Coronary artery (tissue), 2 donors: ENCODE results near the gene APBB2.
A peak's percentile ranks its signal among the peaks of the same experiment; 100 is the strongest.

ENCODE experiments used
- DNase-seq: peaks from one replicate; pipeline ENCODE4 v3.0.0-alpha.2; 2017; ENCODE audit warnings: low spot score
- H3K27ac ChIP-seq, 2 donors: fragments of 200-600 bp; sonication (generic); one replicate each; pipeline ENCODE4 v1.5.1; 2016 to 2019
- H3K4me3 ChIP-seq: fragments of 200-600 bp; sonication (generic); 2 replicates; pipeline ENCODE4 v1.5.1; 2016; ENCODE audit warnings: mild to moderate bottlenecking, moderate library complexity
- CTCF ChIP-seq: fragments of 200-600 bp; sonication (generic); IDR thresholded peaks from one replicate; pipeline ENCODE4 v1.5.1; 2019; ENCODE audit warnings: antibody characterized with exemption

The APBB2 gene

DNA sequence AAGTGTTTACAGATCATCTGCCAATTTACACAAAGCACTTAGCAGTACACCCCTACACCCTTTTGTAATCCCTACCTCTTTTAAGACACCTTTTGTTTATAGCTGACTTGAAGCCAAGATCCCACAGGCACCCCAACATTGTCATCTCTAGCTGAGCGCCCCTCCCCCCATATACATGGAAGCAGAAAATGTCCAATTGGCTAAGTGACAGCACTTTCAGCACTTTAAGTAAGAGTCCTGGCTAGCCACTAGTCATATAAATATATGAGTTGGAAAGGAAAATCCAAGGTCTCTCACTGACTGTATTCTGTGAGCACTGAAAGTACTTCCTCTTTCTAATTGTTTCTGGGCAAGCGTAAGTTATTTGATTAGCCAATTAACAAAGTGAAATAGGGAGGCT, 356.4 kb downstream of the APBB2 start:
- H3K27ac ChIP-seq = no peak overlapping the region
- TF ChIP-seq CTCF = no peak
- no peak overlapping the region for H3K4me3 ChIP-seq
- DNase-seq = no peak

DNA sequence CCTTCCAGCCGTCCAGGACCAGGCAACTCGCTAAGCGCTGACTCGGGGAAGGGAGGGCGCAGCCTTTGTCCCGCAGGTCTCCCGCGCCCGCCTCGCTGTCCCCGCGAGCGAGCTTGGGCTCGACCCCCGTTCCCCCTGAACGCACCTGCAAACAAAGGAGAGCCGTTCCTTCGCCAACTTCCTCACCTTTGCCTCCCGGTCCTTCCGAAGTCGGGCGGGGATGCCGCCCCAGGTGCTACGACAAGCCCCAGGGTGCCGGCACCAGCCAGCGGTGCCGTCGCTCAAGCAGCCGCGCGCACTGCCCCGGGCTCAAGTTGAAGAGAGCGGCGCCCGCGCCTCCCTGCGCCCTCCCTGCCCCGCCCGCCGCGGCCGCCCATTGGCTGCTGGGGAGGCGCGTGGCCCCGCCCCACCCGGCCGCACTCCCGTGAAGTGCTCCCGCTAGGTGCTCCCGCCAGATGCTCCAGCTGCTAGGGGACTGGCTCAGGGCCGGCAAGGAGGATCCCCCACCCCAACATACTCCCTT, 357.4 kb downstream of the APBB2 start:
- H3K27ac ChIP-seq = no peak overlapping the region
- peak overlapping the region; percentile 67 for H3K4me3 ChIP-seq
- DNase-seq = no peak
- no peak for TF ChIP-seq CTCF

DNA sequence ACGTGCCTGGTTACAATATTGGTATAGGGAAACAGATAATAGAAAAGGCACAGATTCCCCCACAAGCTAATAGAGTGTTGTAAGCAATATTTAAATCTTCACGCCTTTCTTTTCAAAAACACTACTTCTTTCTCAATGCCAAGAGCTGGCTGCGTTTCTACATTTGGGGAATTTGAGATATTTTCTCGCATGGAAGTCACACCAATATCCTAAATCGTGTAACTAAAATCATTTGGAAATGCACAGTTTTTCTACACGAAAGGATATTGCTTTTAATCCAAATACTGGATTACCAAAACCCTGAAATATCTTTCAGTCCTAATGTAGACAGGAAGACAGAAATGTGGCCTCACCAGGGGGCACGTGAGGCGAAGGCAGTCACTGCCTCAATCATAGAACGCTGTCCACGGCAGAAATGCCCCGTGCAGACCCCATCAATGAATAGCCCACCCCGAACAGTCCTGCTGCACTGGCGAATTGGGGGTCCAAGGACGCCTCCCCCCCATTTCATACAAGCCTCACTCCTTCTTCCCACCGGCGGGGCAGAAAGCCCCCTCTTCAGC, 358.0 kb downstream of the APBB2 start:
- Histone ChIP-seq H3K27ac (no peak overlapping the region), H3K4me3 (peak overlapping the region; percentile 67)
- no peak for TF ChIP-seq CTCF
- DNase-seq = no peak

DNA sequence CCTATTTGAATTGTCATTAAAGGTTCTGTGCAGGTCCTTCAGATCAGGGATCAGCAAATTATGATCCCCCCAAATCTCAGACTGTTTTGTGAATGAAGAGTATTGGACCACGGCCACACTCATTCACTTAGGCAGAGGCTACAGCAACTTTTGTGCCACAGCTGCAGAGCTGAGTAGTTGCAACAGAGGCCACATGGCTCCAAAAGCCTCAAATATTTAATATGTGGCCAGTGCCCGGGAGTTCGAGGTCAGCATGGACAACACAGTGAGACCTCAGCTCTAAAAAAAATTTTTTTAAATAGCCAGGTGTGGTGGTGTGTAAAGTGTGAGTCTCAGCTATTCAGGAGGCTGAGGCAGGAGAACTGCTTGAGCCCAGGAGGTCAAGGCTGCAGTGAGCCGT, 363.8 kb downstream of the APBB2 start:
- no peak overlapping the region for H3K4me3 ChIP-seq
- no peak for DNase-seq
- no peak overlapping the region for H3K27ac ChIP-seq
- TF ChIP-seq CTCF = no peak

DNA sequence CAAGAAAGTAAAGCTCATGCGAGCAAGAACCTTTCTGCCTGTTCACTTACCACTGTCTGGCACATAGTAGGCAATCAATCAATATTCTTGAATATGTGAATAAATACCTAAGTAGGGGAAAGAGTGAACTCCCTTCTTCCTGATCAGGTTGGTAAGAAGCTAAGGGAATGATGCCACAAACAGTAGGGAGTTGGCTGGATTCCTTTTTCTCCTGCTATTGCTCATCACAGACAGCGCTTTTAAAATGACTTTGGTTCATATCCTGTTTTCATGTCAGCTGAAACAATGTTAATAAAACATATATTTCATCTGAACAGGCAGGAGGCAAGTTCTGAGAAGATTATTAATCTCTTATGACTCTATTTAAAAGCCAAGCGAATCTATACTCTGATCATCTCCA, 365.4 kb downstream of the APBB2 start:
- Histone ChIP-seq H3K4me3 (no peak overlapping the region), H3K27ac (no peak overlapping the region)
- TF ChIP-seq CTCF = no peak
- no peak for DNase-seq

GRCh38 chr4:40848251-40848650, 366.1 kb downstream of the APBB2 start:
- Histone ChIP-seq H3K4me3 (no peak overlapping the region), H3K27ac (no peak overlapping the region)
- no peak for DNase-seq
- TF ChIP-seq CTCF = no peak

DNA sequence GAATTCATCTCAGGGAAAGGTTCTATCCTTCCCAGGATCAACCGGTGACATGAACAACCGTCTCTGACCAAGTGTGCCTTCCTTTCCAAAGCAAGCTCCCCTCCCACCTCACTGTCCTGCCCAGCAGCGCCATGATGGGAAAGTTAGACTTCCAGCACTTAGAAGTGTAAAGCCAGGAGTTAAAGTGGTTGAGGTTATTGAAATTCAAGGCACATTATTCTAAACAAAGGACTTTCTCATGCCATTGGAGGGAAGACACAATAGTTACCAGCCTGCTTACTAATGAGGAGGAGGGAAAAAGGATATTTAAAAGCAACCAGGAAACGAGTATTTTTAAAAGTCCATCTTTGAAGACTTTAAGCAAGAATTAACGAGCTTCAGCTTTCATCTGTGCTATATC, 367.8 kb downstream of the APBB2 start:
- no peak for TF ChIP-seq CTCF
- Histone ChIP-seq H3K4me3 (no peak overlapping the region), H3K27ac (no peak overlapping the region)
- no peak for DNase-seq
